GM19023 (cell line): Measurements from ENCODE around the gene ST8SIA2.
"Not testable (repeated sequence)": the region's sequence is repeated elsewhere in the genome, so short reads cannot be mapped to it uniquely, and the experiment has no call there.

Experiments
- ATAC-seq: cut with Tn5 transposase; IDR thresholded peaks from one replicate; pipeline ENCODE4 v1.9.1; 2021; ENCODE audit warnings: mild to moderate bottlenecking, moderate library complexity; ENCODE audit not compliant: unreplicated experiment

Gene ST8SIA2

DNA sequence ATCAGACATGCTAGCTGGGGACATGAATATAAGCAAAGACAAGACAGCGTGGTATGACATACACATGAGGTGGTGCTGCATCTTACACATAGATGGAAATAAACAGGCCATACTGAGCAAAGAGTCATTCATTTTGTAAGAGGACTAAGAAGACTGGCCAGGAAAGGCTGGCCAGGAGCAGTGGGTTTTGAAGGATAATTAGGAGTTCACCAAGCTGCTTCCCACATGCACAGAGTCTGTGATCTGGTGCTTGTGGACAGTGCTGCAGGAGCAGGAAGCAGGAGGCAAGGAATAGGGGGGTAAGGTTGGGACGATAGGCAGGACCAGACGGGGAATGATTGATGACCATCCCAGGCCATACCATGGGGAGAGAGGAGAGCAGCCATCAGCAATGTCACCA lies 41.5 kb downstream of the ST8SIA2 start:
- no peak for ATAC-seq

DNA sequence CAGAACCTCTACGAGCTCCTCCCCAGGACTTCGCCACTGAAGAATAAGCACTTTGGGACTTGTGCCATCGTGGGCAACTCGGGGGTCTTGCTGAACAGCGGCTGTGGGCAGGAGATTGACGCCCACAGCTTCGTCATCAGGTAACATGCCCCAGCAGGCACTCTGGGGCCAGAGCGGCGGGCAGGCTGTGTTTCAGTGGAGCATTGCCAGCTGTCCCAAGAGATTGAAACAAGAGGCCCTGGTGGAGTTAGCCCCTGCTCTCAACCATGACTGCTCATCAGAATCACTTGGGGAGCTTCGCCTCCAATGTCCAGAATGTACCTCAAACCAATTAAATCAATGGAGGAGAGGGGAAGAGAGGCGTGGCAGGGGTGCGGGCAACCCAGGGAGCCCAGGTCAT lies 44.8 kb downstream of the ST8SIA2 start:
- no peak for ATAC-seq

DNA sequence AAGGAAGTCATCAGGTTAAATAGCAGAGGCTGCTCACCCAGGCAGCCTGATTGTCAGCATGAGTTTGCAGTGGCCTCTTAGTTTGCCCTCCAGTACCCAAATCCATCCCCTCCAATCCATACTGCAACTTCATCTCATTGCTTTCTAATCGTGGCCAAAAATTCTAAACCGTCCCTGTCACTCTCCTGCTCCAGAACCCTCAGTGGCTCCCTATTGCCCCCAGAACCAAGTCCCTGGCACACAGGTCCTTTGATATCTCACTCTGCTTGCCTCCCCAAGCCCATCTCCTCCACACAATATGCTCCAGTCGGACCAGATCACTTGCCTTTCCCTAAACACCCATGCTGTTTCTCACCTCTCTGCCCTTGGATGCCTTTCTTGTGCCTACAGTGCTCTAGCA lies 49.7 kb downstream of the ST8SIA2 start:
- no peak for ATAC-seq

DNA sequence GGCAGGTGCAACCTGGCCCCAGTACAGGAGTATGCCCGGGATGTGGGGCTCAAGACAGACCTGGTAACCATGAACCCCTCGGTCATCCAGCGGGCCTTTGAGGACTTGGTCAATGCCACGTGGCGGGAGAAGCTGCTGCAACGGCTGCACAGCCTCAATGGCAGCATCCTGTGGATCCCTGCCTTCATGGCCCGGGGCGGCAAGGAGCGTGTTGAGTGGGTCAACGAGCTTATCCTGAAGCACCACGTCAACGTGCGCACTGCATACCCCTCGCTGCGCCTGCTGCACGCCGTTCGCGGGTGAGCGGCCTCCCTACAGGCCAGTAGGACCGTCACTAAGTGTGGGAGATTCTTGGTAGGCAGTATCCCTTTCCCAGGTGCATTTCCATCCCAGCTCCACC lies 51.0 kb downstream of the ST8SIA2 start:
- no peak for ATAC-seq

DNA sequence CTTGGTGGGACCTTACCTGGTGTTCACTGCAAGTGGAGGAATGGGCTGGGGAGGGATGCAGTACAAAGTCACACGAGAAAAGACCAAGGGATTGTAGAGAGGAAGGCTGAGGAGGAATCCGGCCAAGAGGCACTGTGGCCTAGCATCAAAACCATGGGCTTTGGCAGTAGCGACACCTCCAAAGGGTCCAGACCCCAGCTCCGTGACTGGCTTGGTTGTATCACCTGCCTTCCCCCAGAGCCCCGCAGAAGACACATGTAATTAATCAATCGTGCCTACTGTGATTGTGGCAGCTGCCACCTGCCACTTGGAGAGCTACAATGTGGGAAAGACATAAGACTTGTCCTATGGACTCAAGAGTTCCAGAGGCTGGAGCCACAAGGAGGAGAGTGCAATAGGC lies 54.7 kb downstream of the ST8SIA2 start:
- no peak for ATAC-seq

DNA sequence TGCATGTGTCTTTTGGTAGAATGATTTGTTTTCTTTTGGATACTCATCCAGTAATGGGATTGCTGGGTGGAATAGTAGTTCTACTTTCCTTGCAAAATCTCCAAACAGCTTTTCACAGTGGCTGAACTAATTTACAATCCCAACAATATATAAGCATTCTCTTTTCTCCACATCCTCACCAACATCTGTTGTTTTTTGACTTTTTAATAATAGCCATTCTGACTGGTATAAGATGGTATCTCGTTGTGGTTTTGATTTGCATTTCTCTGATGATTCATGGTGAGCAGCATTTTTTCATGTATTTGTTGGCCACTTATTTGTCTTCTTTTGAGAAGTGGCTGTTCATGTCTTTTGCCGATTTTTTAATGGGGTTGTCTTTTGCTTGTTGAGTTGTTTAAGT lies 55.8 kb downstream of the ST8SIA2 start:
- no peak for ATAC-seq

DNA sequence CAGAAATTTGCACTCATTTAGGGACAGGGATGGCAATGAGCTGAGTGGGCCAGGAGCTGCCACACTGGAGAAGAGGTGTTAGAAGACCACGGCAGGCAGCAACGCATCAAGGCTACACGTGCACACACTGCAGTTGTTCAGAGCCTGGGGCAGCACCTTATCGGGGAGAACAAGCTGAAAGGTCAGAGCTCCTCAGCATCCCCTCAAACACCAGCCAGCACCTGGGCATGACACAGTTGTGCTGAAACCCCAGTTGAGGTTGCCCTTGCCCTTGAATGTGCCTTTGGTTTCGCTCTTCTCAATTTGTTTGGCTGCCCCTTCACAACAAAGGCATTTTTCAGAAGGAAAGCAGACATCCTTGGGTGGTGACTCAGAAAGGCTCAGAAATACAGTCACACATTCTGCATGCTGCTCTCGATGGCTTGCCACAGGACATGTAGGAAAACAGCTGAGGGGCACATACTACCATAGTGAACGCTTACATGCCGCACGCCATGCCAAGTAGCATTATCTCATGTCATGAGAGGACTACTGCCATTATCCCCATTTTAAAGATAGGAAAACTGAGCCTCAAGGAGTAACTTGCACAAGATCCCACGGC lies 57.6 kb downstream of the ST8SIA2 start:
- no peak for ATAC-seq

DNA sequence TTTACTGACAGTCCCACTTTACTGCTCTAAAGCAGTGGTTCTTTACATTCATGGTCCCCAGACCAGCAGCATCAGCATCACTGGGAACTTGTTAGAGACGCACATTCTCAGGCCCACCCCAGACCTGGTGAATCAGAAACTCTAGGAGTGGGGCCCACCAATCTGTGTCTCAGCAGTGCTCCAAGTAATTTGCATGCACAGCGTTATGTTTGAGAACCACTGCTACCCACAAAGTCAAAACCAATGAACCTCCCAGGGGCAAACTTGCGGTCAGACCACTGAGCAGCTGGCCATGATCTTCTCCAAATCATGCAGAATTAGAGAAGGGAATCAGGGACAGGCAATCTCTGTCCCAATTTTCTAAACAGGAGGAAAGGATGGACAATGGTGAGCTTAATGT lies 58.5 kb downstream of the ST8SIA2 start:
- no peak for ATAC-seq

DNA sequence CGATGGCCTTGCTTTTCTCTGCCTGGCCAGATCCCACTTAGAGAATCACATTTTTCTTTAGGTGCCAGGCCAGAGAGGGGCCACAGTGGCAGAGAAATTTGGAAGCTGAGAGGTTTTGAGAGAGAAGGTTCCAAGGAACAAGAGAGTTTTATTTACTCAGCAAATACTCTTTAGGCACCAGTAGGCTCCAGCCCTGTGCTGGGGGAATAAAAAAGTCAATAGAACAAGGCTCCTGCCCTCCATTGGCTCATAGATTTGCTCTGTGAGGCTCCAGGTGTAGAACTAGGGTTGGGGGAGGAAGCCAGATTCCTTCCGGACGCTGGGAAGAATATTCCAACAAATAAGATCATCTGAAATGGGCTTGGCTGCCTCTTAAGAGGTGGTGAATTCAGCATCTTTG lies 59.9 kb downstream of the ST8SIA2 start:
- ATAC-seq, result no peak

DNA sequence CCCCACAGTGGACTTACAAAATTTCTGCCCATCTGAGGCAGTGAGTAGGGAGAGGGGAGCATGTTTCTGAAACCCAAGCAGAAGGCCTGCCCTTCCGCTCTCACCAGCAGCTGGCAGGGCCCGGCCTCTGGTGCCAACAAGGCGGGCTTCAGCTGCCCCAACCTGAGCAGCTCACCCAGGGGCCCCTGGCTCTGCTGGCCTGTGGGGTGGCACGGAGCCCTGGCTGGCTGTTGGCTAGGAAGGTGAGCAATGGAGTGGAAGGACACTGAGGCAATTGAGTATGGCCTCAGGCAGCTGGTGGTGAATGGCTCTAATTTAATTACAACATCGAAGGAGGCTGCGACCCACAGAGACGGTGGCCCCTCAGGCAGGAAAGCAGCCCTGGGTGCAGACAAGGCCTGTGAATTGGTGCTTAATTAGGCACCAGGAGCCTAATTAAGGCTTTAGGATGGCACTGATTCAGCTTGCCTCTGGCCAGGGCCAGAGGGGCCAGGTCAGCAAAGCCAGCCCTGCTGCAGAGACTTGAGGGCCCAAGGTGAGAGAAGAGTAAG lies 60.9 kb downstream of the ST8SIA2 start:
- ATAC-seq, result no peak

DNA sequence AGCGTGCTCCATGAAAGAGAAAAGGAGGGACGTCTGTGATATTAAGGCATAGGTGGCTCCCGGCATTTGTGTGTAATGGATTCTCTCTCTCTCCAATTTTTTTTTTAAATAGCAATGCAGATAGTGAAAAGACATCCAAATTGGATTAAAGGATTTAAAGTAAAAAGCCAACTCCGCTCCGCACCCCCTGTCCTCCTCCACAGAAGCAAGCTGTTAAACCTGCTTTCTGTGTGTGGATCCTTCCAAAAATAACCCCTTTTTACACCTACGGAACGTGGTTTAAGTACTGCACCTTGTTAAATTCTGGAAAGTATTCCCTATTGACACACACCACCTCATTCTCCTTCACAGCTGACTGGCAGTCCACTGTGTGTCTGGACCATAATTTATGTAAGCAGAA lies 61.6 kb downstream of the ST8SIA2 start:
- no peak for ATAC-seq

DNA sequence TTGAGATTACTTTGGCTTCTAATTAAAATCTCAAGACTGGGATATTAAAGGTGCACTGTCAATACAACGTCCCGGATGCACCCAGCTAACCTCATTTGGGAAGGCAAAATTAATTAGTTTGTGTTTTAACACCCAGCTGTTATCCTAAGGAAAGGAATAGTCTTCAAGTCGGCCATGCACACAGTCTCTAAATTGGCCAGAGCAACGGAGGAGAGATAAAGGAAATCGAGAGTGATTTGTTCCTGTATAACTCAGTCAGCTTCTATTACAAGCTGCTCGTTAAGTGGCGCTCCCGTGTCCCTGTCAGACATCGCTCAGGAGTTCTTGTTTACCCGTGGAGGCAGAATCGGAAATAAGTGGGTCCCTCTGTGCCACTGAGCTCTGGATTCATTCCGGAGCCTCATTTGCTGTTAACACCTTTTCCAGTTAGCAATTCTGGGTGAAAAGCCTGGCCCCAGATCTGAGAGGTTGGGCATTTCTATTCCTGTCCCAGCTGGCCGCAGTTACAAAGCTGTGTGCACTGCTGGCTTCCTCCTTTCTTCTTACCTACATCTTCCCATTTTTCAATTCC lies 63.9 kb downstream of the ST8SIA2 start:
- ATAC-seq, result no peak

DNA sequence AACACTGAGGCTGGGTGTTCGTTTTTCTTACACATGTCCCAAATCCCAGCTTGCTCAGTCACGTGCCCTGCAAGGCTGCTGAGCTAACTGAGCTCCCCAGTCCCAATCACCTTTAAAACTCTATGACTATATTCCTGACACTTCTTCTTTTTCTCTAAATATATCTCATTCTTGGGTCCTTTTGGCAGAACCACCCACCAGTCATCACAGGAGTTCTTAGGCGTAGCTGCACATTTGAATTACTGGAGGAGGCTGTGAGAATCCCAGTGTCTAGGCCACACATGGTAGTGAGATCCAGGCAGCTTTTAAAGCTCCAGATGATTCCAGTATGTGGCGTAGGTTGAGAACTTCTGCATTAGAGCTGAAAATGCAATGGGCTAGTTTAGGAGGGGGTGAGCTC lies 66.3 kb downstream of the ST8SIA2 start:
- ATAC-seq, result no peak

DNA sequence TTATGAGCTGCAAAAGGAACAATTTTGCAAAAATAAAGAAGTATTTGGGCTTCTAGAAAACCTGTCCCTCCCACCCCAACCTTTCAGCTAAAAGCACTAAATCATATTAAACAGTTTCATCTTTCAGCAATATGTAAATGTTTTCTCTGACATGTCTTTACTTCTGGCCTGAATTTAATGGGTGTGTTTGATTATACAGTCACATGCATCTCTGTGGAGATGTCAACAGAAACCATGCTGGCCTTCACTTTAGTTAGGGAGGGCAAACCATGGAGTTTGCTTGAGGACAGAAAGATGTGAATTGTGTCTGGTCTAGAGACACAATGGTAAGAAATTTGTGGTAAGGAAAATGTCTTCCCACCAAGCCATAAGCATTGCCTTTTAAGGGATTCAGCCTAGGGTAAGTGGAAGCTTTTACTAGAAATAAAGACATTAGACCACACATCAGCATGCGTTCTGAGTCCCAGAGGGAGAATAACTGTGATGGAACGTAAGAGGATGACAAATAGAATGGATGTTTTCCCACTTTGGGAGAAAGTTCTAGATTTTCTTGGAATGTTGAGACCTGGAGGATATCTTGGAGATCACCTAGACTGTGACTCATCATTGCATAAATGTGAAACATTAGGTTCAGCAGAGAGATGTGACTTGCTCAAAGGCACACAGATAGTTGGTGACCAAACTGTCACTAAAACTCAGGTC lies 68.9 kb downstream of the ST8SIA2 start:
- ATAC-seq, result no peak

DNA sequence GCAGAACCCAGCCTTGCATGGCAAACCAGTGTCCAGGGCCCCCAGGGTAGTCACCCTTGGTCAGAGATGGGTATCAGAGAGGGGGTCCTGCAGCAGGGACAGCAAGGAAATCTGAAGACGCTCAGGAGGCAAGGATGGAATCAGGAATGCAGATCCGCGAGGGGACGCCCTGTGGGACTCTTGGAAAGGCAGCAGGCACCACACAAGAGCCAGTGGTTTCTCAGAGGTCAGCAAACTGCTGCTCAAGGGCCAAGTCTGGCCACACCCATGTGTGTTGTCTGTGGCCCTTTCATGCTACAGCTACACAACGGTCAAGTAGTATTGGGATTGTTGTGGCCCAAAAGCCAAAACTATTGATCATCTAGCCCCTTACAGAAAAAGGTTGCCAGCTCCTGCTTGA lies 69.7 kb downstream of the ST8SIA2 start:
- ATAC-seq, result no peak

DNA sequence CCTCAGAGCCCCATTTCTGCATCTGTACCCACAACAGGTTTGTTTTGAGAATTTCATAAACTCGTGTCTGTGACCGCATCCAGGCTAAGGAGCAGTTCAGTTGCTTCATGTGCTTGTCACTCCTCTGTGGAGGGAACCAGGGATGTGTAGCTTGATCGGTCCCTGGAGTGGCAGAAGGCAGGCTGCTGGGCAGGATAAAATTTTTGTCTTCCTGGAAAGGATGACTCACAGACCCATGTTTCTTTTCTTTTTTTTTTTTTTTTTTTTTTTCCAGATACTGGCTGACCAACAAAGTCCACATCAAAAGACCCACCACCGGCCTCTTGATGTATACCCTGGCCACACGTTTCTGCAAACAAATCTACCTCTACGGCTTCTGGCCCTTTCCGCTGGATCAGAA lies 70.1 kb downstream of the ST8SIA2 start:
- ATAC-seq, result no peak

DNA sequence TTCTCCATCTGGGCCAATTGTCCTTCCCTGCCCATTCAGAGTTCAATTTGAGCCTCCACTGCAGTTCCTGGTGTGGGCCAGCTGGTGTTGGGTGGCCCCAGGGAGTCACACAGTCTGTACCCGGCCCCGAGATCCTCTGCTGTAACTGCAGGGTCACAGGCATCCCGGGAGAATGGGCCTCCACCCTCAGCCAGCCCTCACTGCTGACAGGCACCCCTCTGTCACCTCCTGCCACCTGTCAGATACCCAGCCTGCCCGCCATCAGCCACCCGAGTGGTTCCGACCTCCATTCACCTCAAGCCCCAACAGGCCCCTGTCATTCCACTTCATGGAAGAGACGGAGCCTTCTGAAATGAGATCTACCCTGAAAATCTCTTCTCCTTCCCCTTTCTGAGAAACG lies 73.2 kb downstream of the ST8SIA2 start:
- no peak for ATAC-seq

DNA sequence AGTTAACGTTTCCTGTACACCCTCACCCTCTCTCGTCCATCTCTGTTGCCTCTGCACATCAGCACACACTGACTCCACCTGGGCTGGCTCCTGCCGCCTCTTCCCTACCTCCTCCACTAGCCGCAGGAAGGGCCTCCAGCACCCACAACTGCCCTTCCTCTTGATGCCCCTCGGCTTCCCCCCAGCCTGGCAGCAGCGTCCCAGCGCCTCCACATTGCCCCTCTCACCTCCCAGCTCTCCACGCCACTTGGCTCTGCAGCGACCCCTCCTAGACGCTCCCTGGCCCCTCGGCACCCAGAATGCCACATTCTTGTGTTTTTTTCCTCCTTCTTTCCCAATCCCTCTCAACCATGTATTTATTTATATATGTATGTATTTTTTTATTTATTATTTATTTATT lies 73.6 kb downstream of the ST8SIA2 start:
- no peak for ATAC-seq

DNA sequence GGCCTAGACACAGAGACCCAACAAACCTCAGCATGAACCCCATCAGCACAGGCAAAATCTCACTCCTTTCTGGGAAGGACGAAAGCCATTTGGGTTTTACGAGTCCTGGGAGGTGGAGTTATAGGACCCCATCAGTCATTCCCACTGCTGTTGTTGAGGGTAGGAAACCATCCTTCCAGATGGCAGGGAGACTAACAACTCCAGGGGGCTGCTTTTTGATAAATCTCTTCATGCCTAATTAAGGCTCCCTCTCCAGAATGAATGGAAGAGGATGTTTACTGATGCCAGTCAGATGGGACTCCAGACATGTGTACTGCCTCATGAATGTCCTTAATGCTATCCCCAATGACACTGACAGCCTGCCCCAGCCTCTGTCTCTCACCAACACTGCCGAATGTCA lies 75.3 kb downstream of the ST8SIA2 start:
- ATAC-seq, result no peak

DNA sequence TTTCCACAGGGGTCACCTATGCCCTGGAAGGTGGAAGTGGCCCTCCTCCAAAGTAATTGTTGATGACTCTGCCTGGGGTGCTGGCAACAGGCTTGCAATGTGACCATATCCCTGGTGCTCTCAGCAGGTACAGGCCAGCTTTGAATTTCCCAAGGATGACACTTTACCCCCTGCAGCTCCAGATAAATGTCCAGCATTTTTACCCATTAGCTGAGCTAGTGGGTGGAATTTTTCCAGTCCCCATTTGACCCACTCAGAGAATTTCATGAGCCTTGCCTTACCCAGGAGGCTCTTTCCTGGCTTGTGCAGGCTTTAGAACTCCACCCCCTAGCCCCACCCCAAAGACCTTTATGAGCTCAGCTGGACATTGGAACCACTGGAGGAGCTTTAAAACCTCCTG lies 77.6 kb downstream of the ST8SIA2 start:
- no peak for ATAC-seq

DNA sequence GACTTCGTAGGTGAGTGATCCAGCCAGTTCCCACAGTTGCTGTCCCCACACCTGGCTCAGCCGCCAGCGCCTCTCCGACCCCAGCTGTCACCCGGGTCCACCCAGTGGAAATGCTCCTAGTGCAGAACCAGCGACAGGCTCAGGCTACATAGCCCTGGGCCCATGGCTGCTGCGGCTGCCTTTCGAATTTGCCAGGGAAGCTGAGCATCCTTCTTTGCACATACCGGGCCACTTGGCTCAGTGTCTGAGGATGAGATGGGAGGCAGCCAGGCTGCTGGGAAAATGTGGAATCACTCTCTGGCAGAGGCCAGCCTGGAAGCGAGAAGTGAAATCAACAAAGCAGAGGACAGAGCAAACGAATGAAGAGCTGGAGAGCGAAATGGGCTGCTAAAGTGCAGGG lies 80.1 kb downstream of the ST8SIA2 start:
- ATAC-seq, result no peak

DNA sequence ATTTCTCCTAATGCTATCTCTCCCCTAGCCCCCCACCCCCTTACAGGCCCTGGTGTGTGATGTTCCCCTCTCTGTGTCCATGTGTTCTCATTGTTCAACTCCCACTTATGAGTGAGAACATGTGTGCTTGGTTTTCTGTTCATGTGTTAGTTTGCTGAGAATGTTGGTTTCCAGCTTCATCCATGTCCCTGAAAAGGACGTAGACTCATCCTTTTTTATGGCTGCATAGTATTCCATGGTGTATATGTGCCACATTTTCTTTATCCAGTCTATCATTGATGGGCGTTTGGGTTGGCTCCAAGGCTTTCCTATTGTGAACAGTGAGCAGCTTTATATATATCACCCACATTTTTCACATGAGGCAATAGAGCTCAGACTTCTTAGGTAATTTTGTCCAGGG lies 86.0 kb downstream of the ST8SIA2 start:
- ATAC-seq, result not testable (repeated sequence)
